HG02763 (cell line): Measurements from ENCODE around the gene L3HYPDH.

Experiments
- ATAC-seq: cut with Tn5 transposase; IDR thresholded peaks from one replicate; pipeline ENCODE4 v1.9.1; 2021; ENCODE audit warnings: mild to moderate bottlenecking, moderate library complexity; ENCODE audit not compliant: unreplicated experiment

Gene L3HYPDH

DNA sequence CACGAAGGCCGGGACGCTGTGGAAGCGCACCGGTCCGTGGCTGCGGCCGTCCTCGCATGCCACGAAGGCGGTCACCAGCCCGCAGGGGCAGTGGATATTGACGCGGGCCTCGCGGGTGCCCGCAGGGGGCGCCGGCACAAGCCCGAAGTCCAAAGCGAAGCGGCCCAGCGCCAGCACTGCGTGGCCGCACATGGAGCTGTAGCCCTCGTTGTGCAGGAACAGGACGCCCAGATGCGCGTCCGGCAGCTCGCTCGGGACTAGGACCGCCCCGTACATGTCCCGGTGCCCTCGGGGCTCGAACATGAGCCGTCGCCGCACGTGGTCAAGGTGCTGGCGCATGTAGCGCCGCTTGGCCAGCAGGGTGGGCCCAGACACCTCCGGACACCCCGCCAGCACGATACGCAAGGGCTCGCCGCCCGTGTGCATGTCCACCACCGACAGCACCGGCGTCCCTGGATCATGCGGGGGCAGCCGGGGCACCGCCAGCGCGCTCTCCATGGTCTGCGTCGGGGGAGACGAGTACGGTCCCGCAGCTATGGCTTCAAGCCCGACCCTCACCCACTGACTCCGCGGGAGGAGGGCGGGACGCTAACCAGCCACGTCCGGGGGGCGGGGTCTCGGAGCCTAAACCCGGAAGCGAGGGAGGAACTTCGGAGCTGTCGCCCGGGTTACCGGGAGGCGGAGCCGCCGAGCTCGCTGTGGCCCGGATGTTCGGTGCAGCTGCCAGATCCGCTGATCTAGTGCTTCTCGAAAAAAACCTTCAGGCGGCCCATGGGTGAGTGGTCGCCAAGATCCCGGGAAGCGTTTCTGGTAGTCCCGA, at the start of gene L3HYPDH, which contains the start of gene JKAMP:
Gene L3HYPDH (minus strand): TSS at position 590 of the 820 bp plus-strand sequence. CDS start 92 bp downstream, at position 498.
Gene JKAMP (plus strand): TSS at position 699 of the 820 bp plus-strand sequence. CDS start 73 bp downstream, at position 772.
- peak; percentile 89 for ATAC-seq

- ATAC-seq, result no peak
Observed at GRCh38 chr14:59532419-59532818, 48.2 kb upstream of the L3HYPDH start.

- no peak for ATAC-seq
Observed at GRCh38 chr14:59530349-59530748, 46.1 kb upstream of the L3HYPDH start.

DNA sequence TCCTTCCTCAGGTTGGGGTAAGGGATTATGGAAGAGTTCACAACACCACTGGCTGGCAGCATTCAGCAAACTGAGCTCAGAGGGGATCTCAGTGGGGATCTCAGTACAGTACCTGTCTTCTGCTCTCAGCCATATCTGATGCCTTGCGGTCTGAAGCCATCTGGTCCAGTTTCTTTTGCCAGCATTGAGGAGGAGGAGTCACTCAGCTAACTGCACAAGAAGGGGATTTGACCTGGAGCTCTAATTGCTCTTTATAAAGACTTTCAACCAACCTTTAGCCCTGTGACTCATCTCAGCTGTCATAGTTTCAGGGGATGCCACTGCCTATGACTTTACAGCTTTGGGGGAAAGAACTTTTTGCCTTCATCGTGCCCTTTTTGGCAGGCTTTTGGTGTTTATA, 45.0 kb upstream of the L3HYPDH start:
- no peak for ATAC-seq

GRCh38 chr14:59520224-59520623, 36.0 kb upstream of the L3HYPDH start:
- ATAC-seq, result no peak

DNA sequence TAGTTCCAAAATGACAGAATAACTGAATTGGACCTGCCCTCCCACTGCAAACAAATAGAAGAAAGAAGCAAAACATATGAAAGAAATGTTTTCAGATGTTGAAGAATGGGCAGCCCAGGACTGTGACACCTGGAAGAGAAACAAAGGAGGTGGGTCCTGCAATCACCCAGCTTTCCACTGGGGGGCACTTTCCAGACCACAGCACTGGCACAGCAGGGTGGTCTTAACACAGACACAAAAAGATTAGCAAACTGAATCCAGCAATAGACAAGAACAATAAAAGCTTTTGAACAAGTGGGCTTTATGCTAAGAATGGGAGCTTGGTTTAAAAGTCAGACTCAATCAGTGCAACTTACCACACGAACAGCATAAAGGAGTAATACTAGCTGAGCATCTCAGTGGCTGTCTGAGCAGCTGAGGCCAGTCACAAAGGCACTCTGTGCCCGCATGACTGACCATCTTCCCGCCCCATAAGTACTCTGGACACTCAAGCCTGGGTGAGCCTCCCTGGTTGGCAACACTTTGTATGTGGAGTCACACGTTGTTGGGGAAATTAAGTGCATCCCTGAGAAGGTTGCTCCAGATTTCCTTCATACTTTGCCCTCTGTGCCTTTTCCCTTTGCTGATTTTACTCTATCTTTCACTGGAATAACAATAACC, 27.8 kb upstream of the L3HYPDH start:
- no peak for ATAC-seq

GRCh38 chr14:59510966-59511365, 26.8 kb upstream of the L3HYPDH start:
- ATAC-seq, result no peak

GRCh38 chr14:59510001-59510400, 25.8 kb upstream of the L3HYPDH start:
- no peak for ATAC-seq

DNA sequence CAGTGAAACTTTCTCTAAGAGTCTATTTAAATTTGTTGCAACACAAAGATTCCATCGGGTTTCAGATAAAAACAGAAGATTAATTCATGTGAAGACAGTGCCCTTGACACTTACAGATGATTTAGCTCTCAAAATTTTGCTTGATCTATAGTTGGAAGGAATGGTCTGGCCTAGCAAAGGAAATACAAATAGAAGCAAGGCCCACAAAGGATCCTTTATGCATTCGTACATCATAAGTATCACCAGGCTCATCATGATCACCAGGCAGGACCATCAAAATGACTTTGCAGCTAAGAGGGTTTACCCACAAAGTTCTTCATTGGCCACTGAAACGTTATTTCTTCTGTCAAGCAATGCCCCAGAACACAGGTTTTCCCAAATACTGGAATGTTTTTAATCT, 24.9 kb upstream of the L3HYPDH start:
- ATAC-seq, result no peak

DNA sequence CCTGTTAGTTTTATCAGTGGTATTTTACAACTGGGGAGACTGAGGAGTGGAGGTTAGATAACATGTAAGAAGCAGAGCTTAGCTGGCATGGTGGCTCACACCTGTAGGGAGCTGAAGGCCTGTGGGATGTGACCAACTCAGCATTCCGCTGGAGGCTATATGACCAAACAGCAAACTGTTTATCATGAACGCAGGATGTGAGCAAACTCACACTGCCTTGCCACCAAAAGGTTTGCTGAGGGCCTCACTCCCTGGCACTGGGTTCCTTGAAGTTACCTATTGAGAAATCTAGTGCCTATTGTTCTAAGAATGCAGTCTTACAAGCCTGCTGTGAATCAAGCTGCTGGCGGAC, 23.5 kb upstream of the L3HYPDH start:
- no peak for ATAC-seq

- peak; percentile 72 for ATAC-seq
Observed at GRCh38 chr14:59507063-59507751, 23.0 kb upstream of the L3HYPDH start.

GRCh38 chr14:59503256-59503655, 19.0 kb upstream of the L3HYPDH start:
- ATAC-seq, result no peak

GRCh38 chr14:59500732-59501131, 16.5 kb upstream of the L3HYPDH start:
- no peak for ATAC-seq

DNA sequence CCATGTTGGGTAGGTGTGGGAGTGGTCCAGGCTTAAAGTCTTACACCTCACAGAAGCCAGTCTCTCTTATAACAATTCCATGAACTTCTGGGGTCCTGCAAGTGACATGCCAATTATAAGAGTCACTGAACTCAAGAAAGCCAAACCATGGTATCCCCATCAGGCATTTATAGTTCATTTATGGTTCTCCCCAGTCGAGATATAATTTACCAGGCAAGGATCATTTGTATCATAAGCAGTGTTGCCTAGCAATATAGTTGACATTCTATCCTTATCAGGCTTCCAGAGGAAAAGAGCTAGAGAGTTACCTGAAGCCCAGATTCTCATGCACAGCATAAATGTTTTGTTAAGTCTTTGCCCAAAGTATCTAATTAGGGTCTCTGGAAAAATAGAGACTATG, 8.2 kb upstream of the L3HYPDH start:
- no peak for ATAC-seq

DNA sequence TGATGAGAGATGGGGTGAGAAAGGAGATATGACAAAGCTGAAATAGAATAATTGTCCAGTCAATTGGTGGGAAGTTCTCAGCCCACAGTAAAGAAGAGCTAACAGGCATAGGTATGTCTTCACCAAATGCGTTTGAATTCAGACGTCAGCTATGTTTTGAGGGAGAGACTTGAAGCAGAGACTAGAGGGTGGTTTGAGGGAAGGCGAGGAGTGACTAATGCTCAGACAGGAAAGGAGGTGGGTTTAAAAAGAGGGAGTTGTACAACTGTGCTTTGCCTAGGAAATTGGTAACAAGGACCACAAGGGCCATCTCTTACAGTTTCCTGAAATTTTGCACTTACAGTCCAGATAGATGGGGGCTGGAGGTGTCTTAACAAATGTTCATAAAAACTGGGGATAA, 6.5 kb upstream of the L3HYPDH start:
- ATAC-seq, result no peak

GRCh38 chr14:59484639-59485175, 499 bp upstream of the L3HYPDH start:
- peak; percentile 41 for ATAC-seq

DNA sequence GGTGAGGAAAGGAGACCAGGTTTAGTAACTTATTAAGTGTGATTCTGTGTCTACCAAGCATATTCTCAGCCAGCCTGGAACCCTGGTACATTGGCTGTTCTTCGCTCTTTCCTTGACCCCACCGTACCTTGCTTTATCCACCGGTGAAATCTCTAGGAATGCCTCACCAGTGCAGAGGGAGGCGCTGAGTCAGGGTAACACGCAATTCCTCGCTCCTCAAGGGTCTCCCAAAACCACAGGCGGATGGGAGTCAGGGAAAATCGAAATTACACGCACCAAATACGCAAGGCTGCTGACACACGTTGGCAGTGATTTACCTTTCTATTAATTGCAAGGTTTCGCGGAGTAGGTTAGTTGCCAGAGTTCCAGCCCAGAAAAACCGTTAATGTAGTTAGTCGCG, 845 bp downstream of the L3HYPDH start:
- no peak for ATAC-seq

DNA sequence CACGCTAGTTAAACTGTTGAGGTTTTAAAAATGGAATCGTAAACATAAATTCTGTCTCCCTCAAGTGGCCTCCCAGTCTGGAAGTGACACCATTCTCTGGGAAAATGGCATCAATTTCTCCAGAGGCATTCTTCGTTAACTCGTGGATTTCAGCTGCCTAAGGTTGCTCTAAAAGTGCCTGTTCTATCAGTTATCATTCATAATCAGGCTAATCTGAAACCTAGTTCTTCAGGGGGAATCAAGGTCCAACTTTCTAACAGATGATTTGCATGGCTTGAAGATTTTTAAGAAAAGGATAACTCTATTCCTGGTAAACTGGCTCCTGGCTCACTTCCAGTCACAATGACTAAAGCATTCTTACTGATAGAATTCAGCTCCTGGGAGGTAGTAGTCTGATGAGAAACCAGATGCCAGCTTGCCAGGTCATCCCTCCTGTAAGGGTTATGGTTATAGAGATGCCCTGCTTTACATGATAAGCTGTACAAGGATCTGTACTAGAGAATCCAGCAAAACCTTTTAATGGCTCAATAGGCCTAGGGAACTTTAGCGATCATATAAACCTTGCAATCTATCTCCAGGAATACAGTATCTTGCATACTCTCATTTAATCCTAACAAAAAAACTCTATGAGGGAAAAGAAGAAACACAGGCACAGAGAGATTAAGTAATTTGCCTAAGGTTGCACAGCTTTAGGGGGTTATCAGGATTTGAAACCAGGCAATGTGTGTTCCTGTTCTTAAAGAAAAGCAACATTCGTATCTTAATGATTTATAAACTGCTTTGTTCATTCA, 1.5 kb downstream of the L3HYPDH start:
- no peak for ATAC-seq

- no peak for ATAC-seq
Observed at GRCh38 chr14:59481871-59482540, 2.2 kb downstream of the L3HYPDH start.

GRCh38 chr14:59481407-59481806, 2.8 kb downstream of the L3HYPDH start:
- ATAC-seq, result no peak
